ENCODE results near the gene UBE2I.

GRCh38 chr16:1349351-1349750, 39.9 kb downstream of the UBE2I start:
- no peak for TF ChIP-seq GATA3 (IDR thresholded peaks at IDR 0.05; ENCODE audit: low read depth, low read length)
- no peak for TF ChIP-seq GATA2 (IDR thresholded peaks at IDR 0.05; ENCODE audit: low read depth, low read length)

Data from SH-SY5Y (cell line).